ENCODE results near the gene EMID1.
"Not testable (repeated sequence)": the region's sequence is repeated elsewhere in the genome, so short reads cannot be mapped to it uniquely, and the experiment has no call there.

Gene EMID1

DNA sequence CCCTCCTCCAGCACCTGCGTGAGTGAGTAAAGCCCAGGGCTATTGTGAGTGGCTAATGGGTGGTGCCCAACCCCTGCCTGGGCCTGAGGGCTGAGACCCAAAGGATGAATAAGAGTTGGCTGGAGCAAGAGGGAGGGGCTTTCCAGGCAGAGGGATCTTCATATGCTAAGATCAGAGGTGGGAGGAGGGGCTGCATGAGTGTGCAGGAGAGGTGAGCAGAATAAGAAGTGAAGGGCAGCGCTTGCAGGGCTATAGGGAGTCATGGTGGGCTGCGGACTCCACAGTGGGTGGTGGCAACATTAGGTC, 3.9 kb downstream of the EMID1 start:
- DNase-seq (ENCODE audit: low read depth in 1 of 2, low spot score in 1 of 2) = no peak

DNA sequence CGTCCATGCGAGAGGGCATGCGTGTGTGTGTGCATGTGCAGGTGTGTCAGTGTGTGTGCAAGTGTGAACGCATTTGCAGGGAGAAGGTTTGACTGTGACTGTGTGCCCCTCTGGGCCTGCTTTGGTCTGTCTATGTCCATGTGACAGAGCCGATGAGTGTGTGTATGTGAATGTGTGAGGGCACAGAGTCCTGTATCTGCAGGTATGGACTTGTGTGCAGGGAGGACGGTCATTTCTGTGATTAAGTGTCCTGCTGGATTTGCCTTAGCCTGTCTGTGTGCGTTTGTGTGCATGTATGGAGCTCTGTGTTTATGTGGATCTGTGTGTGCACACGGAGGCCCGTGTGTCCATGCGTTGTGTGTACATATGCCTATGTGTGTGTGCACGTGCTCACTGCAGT, 5.4 kb downstream of the EMID1 start:
- DNase-seq (ENCODE audit: low read depth in 1 of 2, low spot score in 1 of 2) = no peak

DNA sequence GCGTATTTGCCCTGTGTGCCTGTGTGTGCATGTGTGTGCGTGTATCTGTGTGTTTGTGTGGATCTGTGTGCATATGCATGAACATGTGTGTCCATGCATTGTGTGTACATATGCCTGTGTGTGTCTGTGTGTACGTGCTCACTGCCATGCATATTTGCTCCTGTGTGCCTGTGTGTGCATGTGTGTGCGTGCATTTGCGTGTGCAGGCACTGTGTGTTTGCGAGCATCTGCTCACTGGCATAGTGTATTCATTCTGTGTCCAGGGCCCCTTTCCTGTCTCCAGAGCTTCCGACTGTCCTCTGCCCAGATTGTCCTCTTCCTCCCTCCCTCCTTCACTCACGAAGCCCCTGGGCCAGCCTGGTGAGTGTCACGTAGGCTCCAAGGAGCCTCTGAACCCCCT, 5.8 kb downstream of the EMID1 start:
- DNase-seq (ENCODE audit: low read depth in 1 of 2, low spot score in 1 of 2) = no peak

DNA sequence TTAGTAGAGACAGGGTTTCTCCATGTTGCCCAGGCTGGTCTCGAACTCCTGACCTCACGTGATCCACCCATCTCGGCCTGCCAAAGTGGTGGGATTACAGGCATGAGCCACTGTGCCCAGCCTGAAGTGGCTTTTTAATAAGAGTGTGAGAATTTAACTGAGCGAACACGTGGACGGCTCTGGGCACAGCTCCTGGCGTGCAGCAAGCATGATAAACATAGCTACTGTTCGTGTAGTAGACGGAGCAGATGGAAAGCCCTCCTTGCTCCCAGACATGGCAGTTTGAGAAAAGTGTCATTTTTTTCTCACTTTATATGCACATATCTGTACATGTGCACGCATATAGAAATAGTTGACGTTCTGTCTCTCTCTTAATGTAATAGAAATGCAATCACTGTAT, 7.0 kb downstream of the EMID1 start:
- no peak for DNase-seq (ENCODE audit: low read depth in 1 of 2, low spot score in 1 of 2)

DNA sequence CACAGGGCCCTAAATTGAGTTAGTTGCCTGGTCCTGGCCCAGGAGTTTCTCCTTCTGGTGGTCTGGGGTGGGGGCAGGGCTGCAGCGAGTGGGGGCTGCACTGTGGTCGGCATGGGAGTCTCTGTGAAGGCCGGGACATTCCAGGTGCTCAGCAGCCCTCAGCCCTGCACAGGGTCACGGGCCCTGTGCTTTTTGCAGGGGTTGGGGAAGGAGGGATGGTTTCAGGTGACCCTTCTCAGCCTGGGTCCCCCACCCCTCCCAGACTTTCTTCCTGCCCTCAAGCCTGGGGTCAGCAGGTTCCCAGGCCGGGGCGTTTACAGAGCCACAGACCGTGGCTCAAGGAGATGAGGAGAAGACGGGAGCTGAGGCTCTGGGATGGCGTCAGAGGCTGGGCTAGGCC, 7.8 kb downstream of the EMID1 start:
- DNase-seq (ENCODE audit: low read depth in 1 of 2, low spot score in 1 of 2) = no peak

DNA sequence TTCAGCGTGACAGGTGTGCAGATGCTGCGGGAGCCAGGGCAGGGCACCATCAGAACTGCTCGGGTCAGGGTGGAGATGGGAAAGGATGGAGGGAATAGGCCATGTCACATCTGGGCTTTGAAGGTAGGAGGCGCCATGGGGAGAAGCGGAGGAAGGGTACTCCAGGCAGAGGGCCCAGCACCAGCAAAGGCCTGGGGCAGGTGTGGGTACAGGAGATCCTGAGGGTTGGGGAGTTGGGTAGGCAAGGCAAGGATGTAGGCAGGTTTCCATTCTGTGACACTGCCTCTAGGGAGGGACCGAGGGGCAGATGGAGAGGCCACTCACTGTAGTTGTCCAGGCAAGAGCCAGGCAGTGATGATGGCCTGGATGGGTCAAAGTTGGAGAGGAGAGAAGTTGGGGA, 8.5 kb downstream of the EMID1 start:
- DNase-seq (ENCODE audit: low read depth in 1 of 2, low spot score in 1 of 2) = no peak

DNA sequence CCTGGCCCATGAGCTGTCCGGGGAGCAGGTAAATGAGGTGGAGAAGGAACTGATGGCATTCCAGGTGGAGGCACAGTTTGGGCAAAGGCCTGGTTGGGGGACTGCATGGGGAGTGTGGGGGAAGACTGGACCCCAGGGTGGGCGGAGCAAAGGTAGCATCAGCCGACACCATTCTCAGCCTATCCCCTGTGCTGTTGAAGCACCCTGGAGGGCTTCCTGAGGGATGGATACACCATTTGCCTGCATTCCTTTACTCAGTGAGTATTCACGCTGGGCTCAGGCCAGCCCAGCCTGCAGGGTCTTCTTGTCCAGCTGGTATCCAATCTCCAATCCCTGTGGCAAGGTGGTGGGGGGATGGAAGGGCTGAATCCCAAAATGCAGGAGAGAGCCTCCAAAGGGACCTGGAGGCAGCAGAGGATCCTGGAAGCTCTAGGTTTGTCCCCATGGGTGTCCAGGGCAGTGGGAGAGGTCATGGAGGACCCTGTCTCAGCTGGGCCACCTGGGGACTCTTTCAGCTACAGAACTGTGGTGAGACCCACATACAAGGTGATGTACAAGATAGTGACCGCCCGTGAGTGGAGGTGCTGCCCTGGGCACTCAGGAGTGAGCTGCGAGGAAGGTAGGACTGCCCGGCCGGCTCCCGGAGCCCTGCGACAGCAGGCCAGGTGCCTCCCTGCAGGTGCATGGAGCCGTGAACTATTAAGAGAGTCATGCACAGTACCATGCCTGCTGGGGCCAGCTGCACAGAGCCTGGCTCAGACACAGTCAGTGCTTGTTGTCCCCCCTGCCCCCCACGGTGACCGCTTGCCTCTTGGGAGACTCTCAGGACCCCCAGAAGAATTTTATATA, 9.5 kb downstream of the EMID1 start:
- DNase-seq (ENCODE audit: low read depth in 1 of 2, low spot score in 1 of 2) = no peak

DNA sequence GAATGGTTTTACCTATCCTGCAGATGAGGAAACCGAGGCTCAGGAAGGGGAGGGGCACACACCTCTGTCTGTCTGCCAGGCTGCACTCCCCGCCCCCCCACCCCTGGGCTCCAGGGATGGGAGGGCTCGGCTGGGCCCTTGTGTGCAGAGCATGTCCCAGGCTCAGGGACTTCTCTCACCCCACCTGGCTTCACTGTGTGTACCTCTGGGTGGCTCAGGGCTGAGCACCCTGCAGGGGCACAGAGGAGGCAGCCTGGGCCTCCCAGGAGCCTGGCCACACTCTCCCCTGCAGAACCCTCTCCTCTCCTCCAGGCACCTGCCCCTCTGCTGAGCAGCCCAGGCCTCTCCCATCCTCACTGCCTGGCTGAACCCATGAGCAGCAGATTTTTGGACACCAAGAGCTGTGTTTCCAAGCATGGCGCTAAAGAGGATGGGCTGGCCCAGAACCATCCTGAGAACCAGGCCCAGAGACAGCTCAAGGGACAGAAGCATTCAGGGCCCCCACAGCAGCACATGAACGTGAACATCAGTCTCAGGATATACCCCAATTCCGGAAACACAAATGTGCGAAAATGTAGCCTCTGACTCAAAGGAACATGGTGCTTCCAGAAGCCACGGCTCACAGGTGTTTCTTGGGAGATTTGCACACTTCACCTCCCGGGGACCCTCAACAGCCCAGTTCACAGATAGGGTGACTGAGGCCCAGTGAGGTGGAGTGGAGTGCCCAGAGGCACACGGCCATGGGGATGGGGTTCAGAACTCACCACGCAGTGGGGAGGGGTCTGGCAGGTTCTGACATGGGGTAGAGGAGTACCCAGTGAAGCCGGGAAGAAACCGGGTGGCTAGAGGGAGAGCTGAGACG, 10.5 kb downstream of the EMID1 start:
- no peak for DNase-seq (ENCODE audit: low read depth in 1 of 2, low spot score in 1 of 2)

DNA sequence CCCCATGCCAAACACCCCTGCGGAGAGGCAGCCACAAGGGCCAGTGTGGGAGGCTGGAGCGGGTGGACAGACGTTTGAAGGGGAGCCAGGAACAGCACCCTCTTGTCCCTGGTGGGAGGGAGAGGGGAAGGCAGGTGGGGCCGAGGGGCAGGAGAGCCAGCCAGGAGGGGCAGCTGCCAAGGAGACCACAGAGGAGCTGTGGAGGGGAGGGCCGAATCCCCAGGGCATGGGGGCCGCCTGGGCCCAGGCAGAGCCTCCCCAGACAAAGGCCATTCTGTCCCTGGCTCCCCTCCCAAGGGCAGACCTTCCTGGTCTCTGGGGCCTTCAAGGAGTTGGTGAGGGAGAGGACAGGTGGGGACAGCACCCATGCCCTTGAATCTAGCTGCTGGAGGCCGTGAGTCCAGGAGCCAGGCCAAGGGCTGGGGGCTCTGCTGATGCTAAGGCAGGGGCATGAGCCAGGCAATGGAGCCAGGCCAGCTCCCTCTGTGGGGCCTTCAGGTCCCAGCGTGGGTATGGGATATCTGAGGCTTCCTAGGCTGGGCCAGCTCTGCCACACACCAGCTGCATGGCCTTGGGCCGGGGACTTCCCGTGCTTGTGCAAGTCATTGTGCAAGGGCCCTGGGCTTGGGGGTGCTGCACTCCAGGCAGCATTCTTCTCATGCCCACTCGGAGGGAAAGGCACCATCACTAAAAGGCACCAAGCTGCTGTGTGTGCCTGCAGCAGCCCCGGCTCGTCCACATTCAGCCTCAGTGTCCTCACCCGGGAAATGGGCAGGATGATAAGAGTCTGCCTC, 11.4 kb downstream of the EMID1 start:
- DNase-seq (ENCODE audit: low read depth in 1 of 2, low spot score in 1 of 2) = no peak

DNA sequence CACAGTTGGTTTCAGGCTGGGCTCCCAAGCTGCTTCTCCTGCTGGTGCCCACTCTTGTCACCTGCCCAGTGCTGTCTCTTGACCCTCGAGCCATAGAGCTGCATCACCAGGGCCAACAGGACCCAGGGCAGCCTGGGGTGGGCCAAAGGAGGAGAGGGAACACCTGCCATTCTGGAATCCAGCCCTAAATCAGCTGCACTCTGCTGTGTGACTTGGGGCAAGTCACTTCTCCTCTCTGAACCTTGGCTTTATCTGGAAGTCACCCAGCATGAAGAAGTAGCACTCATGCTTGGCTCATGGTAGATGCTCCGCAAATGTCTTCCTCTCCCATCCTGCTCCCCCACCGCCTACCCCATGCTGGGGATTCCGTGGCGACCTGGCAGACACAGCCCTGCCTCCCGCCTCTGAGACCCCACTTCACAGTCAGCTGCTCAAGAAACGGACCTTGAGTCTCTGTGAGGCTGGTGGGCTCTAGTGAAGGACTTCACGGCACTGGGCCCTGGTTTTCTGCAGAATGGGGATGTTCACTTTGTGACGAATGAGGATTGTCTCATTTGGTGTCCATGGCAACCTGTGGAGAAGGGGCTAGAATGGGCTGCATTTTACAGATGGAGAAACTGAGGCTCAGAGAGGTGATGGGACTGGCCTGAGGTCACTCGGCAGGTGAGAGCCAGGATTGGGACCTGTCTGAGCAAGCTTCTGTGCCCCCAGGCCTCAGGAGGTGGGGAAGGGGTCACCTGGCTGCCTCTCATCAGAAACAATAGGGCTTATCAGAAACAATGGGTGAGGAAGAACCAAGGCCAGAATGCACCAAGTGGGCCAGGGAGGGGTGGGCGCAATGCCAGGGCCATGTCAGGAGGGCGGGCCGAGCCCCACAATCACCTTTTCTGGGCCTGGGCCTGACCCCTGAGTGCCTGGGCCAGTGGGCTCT, 12.4 kb downstream of the EMID1 start:
- DNase-seq (ENCODE audit: low read depth in 1 of 2, low spot score in 1 of 2) = no peak

DNA sequence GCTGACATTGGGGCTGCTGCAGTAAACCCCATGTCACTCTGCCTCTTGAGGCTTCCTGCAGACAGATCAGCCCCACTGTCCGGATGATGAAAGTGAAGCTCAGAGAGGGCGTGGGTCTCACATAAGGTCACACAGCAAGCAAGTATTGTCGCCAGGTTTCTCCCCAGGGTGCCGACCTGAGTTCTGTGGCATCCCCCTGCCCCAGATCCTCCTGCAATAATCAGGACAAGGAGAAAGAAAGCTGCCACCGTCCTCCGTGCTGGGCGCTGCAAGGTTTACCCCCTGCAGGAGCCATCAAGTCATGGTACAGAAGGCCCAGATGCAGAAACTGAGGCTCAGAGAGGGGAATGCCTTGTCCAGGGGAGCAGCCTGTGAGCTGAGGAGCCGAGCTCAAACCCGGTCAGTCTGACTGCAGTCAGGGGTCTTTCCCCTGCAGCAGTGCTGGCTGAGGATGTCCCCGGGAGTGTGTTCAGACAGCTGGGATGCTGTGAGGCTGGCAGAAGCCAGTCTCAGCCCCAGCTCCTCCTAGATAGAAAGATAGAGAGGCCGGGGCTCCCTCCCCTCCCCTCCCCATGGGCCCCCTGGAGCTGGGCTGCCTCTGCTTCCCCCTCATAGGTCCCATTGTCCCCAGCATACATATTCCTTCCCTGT, 13.2 kb downstream of the EMID1 start:
- no peak for DNase-seq (ENCODE audit: low read depth in 1 of 2, low spot score in 1 of 2)

DNA sequence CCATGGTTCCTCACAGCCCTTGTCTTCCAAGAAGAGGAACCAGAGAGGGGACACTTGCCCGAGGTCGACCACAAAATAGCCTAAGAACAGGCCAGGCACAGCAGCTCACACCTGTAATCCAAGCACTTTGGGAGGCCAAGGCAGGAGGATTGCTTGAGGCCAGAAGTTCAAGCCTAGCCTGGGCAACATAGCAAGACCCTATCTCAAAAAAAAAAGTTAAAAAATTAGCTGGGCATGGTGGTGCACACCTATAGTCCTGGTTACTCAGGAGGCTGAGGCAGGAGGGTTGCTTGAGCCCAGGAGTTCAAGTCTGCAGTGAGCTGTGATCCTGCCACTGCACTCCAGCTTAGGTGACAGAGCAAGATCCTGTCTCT, 13.7 kb downstream of the EMID1 start:
- not testable (repeated sequence) for DNase-seq (ENCODE audit: low read depth in 1 of 2, low spot score in 1 of 2)

DNA sequence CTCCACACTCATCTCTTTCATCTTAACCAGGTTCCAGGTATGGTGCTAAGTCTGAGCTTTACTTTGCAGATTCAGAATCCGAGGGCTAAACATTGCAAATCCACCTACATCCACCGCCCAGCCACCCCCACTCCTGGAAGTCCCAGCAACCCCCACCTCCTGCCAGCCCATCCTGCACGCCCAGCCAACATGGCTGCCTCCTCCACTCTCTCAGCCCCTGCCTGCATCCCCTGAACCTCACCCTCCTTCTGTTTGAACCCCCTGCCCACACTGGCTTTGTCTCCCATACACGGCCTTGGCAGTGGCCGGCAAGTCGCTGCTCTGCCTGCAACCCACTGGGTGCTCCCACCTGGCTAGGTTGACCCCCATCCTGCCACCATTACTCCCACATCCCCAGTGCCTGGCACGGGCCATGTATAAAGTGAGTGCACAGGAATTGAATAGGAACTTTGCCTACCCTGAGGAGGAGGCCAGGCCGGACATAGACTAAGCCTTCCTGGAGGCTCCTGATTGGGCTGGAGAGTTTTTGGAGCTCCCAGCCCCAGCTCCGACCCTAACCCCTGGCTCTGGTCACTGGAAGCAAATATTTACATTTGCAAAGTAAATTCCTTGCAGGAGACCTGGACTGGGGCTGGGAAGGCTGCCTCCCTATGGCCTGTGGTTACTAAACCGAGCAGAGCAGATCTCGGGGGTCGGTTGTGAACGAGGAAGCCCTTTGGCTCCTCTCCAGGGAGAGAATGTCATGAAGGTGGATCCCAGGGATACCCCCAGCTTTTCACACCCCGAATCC, 14.4 kb downstream of the EMID1 start:
- no peak for DNase-seq (ENCODE audit: low read depth in 1 of 2, low spot score in 1 of 2)

DNA sequence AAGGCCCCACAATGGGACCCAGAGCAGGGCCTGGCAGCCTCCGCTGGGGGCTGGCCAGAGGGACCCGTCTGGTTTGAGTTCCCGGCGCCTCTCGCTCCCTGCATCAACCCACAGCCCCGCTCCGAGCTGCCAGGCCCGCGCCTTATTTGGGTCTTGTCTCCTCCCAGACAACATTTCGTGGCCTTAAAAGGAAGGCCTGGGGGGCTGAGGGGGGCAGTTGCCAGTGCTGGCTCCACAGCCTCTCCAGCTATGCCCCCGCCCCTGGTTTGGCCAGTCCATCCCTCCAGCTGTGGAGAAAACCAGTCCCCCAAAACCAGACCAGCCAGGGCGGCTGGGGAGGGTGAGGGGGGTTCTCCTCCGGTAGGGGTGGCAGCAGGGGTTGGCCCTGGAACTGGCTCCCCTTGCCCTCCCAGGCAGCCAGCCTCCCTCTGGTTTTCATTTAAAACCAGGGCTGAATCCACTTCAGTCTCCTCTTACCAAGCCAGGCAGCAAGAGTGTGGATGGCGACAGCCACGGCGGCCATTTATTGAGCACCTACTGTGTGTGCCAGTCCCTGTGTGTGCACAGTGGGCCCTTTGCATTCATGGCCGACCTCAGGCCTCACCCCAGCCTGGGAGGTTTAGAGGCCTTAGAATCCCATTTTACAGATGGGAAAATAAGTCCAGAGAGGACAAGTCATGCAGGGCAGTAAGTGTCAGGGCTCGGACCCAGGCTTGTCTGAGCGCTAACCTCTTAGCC, 18.6 kb downstream of the EMID1 start:
- no peak for DNase-seq (ENCODE audit: low read depth in 1 of 2, low spot score in 1 of 2)

DNA sequence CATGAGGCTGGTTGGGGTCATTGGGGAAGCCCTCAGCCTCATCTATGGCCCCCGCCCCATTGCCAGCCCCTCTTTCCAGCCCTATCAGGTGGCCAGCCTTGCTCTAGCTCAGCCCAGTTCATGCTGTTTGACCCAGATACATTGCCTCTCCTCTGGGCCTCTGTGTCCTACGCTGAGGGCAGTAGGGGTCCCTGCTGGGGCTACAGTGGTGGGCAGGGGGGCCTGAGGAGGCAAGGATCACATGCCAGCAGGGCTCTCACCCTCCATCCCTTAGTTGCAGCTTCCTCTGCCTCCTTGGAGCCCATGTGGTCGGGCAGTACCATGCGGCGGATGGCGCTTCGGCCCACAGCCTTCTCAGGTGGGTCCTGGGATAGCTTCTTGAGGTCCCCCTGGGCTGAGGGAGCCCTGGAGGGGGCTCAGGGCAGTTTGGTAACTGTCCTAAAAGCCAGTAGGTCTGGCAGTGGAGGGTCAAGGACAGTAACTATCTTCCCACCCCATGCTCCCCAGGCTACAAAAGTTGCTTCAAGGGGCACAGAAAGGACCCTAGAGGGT, 19.2 kb downstream of the EMID1 start:
- no peak for DNase-seq (ENCODE audit: low read depth in 1 of 2, low spot score in 1 of 2)

DNA sequence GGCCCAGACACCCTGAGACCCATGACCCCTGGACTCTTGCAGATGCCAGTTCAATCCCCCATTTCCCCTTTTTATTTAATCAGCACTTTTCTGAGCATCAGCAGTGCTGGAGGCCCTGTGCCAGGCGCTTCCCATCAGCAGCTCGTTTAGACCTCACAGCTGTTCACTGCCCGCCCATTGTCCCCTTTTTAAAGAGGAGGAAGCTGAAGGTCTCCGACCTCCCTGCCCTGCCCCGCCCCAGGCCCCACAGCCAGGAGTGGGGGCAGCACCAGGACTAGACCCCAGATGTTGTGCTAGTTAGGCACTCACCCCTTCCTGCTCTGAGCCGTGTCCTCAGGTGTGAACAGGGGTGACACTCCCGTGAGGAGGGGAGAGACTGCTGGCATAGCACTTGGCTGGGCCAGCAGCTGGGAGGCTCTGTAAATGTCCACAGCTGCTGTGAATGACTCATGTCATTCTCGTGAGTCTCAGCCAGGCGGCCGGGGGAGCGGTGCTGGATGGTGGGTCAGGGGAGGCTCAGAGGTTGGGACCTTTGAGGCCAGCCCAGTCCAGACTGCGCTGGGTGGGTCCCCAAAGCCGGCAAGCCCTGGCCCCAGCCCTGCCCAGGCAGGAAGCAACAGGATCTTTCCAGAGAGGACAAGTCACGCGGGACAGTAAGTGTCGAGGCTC, 19.9 kb downstream of the EMID1 start:
- no peak for DNase-seq (ENCODE audit: low read depth in 1 of 2, low spot score in 1 of 2)

DNA sequence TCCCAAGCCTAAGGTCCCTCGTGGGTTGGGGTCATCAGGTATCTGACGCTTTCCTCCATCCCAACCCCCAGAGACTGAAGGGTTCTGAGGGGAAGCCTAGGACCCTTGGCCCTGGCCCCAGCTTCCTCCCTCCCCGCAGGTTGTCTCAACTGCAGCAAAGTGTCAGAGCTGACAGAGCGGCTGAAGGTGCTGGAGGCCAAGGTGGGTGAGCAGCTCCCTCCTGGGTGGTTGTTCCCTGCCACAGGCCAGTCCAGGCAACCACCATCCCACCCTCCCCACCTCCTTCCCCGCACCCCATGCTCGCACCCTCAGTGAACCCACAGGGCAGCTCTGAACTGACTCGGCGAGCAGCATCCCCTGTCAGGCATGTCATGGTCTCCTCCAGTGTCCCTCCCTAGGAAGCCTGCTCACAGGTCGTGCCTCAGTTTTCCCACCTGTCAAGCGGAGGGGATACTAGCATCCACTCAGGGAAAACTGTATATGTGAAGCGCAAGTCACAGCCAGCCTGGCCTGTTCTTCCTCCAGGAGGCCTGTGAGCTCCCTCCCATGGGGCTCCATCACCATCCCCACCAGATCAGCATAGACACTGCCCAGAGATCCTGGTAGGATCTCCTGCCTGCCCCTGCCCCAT, 20.8 kb downstream of the EMID1 start:
- DNase-seq (ENCODE audit: low read depth in 1 of 2, low spot score in 1 of 2) = no peak

Data from activated CD4-positive, alpha-beta T cell treated with anti-CD3 and anti-CD28 coated beads, Interleukin-2, amount 50 U/mL, for 24 hours (primary cell).